Stomach (tissue), 4 donors: ENCODE results near the gene TNS3.

Experiments used
- EP300 ChIP-seq: sonication (generic); formaldehyde crosslinking; IDR thresholded peaks from one replicate; pipeline ENCODE4 v1.6.1; 2017; ENCODE audit warnings: antibody characterized with exemption
- POLR2A ChIP-seq, 4 donors: fragments of 450-650 bp; IDR thresholded peaks; one replicate each; pipeline ENCODE4 v1.6.1; 2016; ENCODE audit warnings: antibody characterized with exemption in 4 of 4, control low read depth in 2 of 4, mild to moderate bottlenecking in 1 of 4, moderate library complexity in 1 of 4
- TF ChIP-seq, protein P1 (sequence below), 7 experiments: fragments of 450-650 bp in 4 of 7; fragments of 200-600 bp in 3 of 7; sonication (generic) in 3 of 7; IDR thresholded peaks; one replicate each; pipeline ENCODE4 v1.5.1; 2016 to 2019; ENCODE audit warnings: antibody characterized with exemption in 7 of 7, control low read depth in 2 of 7, mild to moderate bottlenecking in 1 of 7

- TF ChIP-seq, protein P1, sequence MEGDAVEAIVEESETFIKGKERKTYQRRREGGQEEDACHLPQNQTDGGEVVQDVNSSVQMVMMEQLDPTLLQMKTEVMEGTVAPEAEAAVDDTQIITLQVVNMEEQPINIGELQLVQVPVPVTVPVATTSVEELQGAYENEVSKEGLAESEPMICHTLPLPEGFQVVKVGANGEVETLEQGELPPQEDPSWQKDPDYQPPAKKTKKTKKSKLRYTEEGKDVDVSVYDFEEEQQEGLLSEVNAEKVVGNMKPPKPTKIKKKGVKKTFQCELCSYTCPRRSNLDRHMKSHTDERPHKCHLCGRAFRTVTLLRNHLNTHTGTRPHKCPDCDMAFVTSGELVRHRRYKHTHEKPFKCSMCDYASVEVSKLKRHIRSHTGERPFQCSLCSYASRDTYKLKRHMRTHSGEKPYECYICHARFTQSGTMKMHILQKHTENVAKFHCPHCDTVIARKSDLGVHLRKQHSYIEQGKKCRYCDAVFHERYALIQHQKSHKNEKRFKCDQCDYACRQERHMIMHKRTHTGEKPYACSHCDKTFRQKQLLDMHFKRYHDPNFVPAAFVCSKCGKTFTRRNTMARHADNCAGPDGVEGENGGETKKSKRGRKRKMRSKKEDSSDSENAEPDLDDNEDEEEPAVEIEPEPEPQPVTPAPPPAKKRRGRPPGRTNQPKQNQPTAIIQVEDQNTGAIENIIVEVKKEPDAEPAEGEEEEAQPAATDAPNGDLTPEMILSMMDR (IDR thresholded peaks at IDR 0.05), result no peak
- no peak for TF ChIP-seq POLR2A (IDR thresholded peaks at IDR 0.05)
- no peak for TF ChIP-seq EP300
Observed at GRCh38 chr7:47340517-47340916, 241.4 kb downstream of the TNS3 start.
